Lower leg skin (tissue), 4 donors: ENCODE data around the gene EPHB2. TPM values are rescaled to one million over a fixed set of nuclear protein-coding genes. Genes with fewer than 3 reads are reported as not detected.

Source experiments
- DNase-seq, 2 donors: peaks; one replicate each; pipeline ENCODE4 v3.0.0-alpha.2; 2019; ENCODE audit warnings: low spot score in 2 of 2
- H3K4me3 ChIP-seq: fragments of 200-600 bp; sonication (generic); 2 replicates; pipeline ENCODE4 v1.5.1; 2017; ENCODE audit warnings: mild to moderate bottlenecking, low read depth; ENCODE audit not compliant: poor library complexity, severe bottlenecking
- POLR2A ChIP-seq, 2 donors: fragments of 450-650 bp; IDR thresholded peaks; one replicate each; pipeline ENCODE4 v1.6.1; 2016 to 2017; ENCODE audit warnings: antibody characterized with exemption in 2 of 2, mild to moderate bottlenecking in 1 of 2, moderate library complexity in 1 of 2
- WGBS, 2 donors: methylation state at CpG; one replicate each; pipeline ENCODE4 v1.1.5; 2018; 5-methylcytosine and 5-hydroxymethylcytosine counted together
- intact Hi-C: fragments of 100-400 bp; cut with DNase I; formaldehyde crosslinking; loops from one replicate; pipeline ENCODE4 v1.15.0; 2023; ENCODE audit warnings: low total_unique reads
- total RNA-seq, 4 donors: library from RNA; depleted of rRNA; stranded (reverse); fragments of >200 nt; gene quantifications; one replicate each; pipeline ENCODE4 v1.1.0, GENCODE V29; 2016
- TF ChIP-seq, protein P1 (sequence below), 3 donors: fragments of 450-650 bp; IDR thresholded peaks; one replicate each; pipeline ENCODE4 v1.5.1; 2016; ENCODE audit warnings: antibody characterized with exemption in 3 of 3, mild to moderate bottlenecking in 3 of 3, moderate library complexity in 2 of 3

EPHB2 gene
- total RNA-seq, 4 donors from 2014 or later: 0.57 to 3.1 (median 1.7) TPM

DNA sequence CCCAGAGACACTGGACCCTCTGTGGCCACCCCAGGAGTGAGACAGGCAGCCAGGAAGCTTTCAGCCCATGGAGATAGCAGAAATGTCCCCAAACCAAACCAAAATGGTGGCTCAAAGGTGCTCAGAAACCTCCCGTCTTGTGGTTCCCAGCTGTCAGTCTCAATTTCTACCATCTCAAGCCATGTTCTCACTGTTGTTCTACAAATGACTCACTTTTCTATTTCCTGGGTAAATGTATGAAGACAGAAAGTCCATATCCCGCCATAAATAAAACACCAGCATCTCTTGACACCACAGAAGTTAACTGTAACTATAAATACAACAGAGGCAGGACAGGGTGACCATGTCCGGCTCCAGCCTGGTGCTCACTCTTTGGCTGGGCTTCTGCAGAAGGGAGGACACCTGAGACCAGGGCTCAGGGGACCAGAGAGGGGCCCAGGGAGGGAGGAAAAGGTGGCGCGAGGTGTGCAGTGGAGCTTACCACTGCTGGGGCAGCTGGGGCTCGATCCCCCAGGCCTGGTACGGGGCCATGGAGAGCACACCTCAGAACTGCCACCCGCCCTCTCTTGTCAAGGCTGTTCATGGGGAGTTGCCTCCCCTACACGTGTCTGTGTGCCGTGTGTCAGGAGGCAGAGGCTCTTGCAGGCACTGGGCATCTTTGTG, 43.6 kb downstream of the EPHB2 start:
- no peak for DNase-seq
- no peak for TF ChIP-seq POLR2A (IDR thresholded peaks at IDR 0.05)
- TF ChIP-seq, protein P1, sequence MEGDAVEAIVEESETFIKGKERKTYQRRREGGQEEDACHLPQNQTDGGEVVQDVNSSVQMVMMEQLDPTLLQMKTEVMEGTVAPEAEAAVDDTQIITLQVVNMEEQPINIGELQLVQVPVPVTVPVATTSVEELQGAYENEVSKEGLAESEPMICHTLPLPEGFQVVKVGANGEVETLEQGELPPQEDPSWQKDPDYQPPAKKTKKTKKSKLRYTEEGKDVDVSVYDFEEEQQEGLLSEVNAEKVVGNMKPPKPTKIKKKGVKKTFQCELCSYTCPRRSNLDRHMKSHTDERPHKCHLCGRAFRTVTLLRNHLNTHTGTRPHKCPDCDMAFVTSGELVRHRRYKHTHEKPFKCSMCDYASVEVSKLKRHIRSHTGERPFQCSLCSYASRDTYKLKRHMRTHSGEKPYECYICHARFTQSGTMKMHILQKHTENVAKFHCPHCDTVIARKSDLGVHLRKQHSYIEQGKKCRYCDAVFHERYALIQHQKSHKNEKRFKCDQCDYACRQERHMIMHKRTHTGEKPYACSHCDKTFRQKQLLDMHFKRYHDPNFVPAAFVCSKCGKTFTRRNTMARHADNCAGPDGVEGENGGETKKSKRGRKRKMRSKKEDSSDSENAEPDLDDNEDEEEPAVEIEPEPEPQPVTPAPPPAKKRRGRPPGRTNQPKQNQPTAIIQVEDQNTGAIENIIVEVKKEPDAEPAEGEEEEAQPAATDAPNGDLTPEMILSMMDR (IDR thresholded peaks at IDR 0.05): no peak
- 75 to 82% methylated on average over 10 of the region's 10 CpGs for WGBS, 2 donors
- no peak overlapping the region for H3K4me3 ChIP-seq
- intact Hi-C loops: no loop called here

GRCh38 chr1:22754824-22755223, 44.2 kb downstream of the EPHB2 start:
- no peak overlapping the region for H3K4me3 ChIP-seq

DNA sequence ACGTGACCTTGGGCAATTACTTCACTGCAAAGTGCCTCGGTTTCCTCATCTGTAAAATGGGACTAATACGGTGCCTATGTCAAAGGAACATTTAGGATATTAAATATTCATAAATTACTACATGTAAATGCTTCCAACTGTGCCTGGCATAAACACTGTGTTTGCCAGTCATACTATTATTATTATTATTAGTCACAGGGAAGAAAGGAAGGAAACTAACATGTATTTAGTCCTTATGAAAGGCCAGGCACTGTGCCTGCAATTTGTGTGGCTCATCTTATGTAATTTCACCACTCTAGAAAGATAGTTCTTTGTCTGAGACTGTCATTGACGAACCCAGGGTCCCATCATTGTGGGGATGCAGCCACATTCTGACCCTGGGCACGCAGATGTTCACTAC, 45.0 kb downstream of the EPHB2 start:
- TF ChIP-seq, protein P1 (IDR thresholded peaks at IDR 0.05): no peak
- TF ChIP-seq POLR2A (IDR thresholded peaks at IDR 0.05): no peak
- no peak overlapping the region for H3K4me3 ChIP-seq
- no peak for DNase-seq
- WGBS, 2 donors: 72 to 75% methylated on average over 5 of the region's 5 CpGs
- intact Hi-C loops: no loop called here

More at GRCh38 chr1:22754824-22755223, 44.2 kb downstream of the EPHB2 start:
- DNase-seq: no peak
- 64 to 74% methylated on average over 7 of the region's 7 CpGs for WGBS, 2 donors
- intact Hi-C loops: no loop called here
- no peak for TF ChIP-seq POLR2A (IDR thresholded peaks at IDR 0.05)
- TF ChIP-seq, protein P1 (IDR thresholded peaks at IDR 0.05): no peak

- no peak for TF ChIP-seq POLR2A (IDR thresholded peaks at IDR 0.05)
- TF ChIP-seq, protein P1 (IDR thresholded peaks at IDR 0.05): no peak
- 75 to 77% methylated on average over 18 to 25 of the region's 25 CpGs for WGBS, 2 donors
- DNase-seq: no peak
- intact Hi-C loops: no loop called here
- H3K4me3 ChIP-seq: no peak overlapping the region
Measured at GRCh38 chr1:22756125-22756735, 45.6 kb downstream of the EPHB2 start.

DNA sequence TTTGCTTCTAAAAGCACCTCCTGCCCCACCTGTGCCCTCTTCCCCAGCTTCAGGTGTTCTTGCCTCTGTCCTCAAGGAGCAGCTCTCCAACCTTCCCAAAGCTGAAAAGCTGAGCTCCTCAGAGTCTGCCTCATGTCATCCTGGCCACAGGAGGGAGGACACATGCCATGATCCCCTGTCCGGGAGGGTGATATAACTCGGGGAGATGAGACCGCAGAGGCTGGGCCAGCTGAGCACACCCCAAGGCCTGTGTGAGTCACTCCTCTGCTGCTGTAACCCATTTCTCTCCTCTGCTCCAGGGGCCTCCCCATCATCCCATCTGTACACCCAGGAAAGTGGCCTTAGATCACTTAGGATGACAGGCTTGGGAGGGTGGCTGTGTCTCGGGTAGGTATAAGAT, 49.8 kb downstream of the EPHB2 start:
- TF ChIP-seq, protein P1 (IDR thresholded peaks at IDR 0.05): no peak
- TF ChIP-seq POLR2A (IDR thresholded peaks at IDR 0.05): no peak
- DNase-seq: no peak
- no peak overlapping the region for H3K4me3 ChIP-seq
- intact Hi-C loops: no loop called here
- 58 to 68% methylated on average over 4 of the region's 4 CpGs for WGBS, 2 donors
